ENCODE data around the gene PEAK1.
"Not testable (repeated sequence)": the region's sequence is repeated elsewhere in the genome, so short reads cannot be mapped to it uniquely, and the experiment has no call there.

The PEAK1 gene

DNA sequence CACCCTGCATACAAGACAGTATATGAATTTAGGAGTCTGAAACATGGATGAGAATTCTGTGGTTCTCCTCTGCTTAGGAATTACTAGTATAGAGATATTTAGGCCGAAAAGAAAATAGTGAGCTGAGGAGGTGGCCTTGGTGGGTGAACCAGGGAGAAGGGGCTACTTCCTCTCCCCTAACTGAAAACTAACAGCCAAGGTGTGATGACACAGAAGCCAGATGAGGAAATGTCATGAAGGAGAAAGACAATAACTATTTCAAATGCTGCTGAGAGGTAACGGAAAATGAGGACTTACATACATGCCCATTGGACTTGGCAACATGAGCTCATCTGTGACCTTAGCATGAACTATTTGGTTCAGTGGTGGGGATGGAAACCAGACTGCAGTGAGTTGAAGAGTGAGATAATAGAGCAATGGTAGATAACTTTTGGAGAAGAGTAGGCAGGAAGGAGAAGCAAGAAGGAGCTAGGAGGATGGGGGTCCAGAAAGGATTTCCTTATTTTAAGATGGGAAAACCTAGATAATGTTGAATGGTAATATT lies 234.6 kb downstream of the PEAK1 start:
- no peak for DNase-seq (ENCODE audit: low read depth)
- no peak for TF ChIP-seq CTCF (conservative IDR thresholded peaks at IDR 0.05; ENCODE audit: low read depth, low read length)
- H3K4me3 ChIP-seq (ENCODE audit: low read length): no peak overlapping the region

GRCh38 chr15:77184352-77184751 lies 235.6 kb downstream of the PEAK1 start:
- H3K4me3 ChIP-seq (ENCODE audit: low read length); DNase-seq (ENCODE audit: low read depth): not testable (repeated sequence)

- H3K4me3 ChIP-seq (ENCODE audit: low read length): no peak overlapping the region
- TF ChIP-seq CTCF (conservative IDR thresholded peaks at IDR 0.05; ENCODE audit: low read depth, low read length): no peak
- no peak for DNase-seq (ENCODE audit: low read depth)
Measured at GRCh38 chr15:77183066-77183465, 236.8 kb downstream of the PEAK1 start.

GRCh38 chr15:77181305-77182074 lies 238.4 kb downstream of the PEAK1 start:
- no peak for DNase-seq (ENCODE audit: low read depth)
- no peak for TF ChIP-seq CTCF (conservative IDR thresholded peaks at IDR 0.05; ENCODE audit: low read depth, low read length)
- no peak overlapping the region for H3K4me3 ChIP-seq (ENCODE audit: low read length)

- no peak overlapping the region for H3K4me3 ChIP-seq (ENCODE audit: low read length)
- TF ChIP-seq CTCF (conservative IDR thresholded peaks at IDR 0.05; ENCODE audit: low read depth, low read length): no peak
- no peak for DNase-seq (ENCODE audit: low read depth)
Measured at GRCh38 chr15:77180757-77181156, 239.1 kb downstream of the PEAK1 start.

DNA sequence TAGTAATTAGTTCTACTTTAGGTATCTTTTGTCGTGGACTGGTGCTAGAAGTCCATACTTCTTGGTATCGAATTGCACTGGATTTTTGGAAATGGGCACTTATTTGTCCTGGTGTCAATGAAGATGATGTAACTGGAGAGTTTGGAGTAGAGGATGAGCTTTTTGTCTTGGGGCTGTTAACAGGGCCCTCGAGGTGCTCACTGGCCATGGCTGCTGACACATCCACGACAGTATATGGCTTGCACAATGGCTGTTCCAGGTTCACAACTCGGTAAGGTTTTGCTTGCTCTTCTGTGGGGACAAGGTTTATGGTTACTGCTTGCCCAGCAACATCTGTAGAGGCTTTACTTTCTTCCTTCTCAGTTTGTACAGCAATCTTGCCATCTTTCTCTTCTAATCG lies 239.6 kb downstream of the PEAK1 start:
- no peak for DNase-seq (ENCODE audit: low read depth)
- H3K4me3 ChIP-seq (ENCODE audit: low read length): no peak overlapping the region

DNA sequence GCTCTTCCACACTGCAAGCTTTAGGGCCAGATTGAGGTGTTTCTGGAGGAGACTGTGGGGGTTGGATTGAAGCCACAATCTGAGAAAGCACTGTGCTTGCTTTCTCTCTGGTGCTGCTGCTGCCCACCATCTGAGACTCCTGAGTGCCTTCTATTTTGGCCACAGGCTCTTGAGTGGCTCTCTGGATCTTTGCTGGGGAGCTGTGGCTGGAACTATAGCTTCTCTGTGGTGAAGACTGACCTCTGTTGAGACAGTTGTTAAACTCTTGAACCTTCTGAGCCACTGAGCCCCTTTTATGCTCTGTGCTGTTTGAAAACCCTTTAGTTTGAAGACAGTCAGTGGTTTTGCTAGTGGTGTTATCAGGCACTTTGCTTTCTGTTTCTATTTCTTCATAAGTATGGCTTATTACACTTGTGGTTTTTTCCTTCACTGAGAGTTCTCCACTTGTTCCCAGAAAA lies 240.3 kb downstream of the PEAK1 start:
- DNase-seq (ENCODE audit: low read depth): no peak
- no peak for TF ChIP-seq CTCF (conservative IDR thresholded peaks at IDR 0.05; ENCODE audit: low read depth, low read length)
- H3K4me3 ChIP-seq (ENCODE audit: low read length): no peak overlapping the region

More for the DNA sequence above, 239.6 kb downstream of the PEAK1 start:
- TF ChIP-seq CTCF (conservative IDR thresholded peaks at IDR 0.05; ENCODE audit: low read depth, low read length): no peak
